Body of pancreas (tissue), 4 donors: ENCODE measurements around the gene KDM2B.

Experiments
- CTCF ChIP-seq, 7 experiments: fragments of 450-650 bp in 4 of 7; fragments of 200-600 bp in 3 of 7; sonication (generic) in 3 of 7; IDR thresholded peaks; one replicate each; pipeline ENCODE4 v1.5.1; 2016 to 2019; ENCODE audit warnings: antibody characterized with exemption in 7 of 7
- POLR2A ChIP-seq, 3 donors: fragments of 450-650 bp; IDR thresholded peaks; one replicate each; pipeline ENCODE4 v1.6.1; 2016; ENCODE audit warnings: antibody characterized with exemption in 3 of 3, mild to moderate bottlenecking in 2 of 3

GRCh38 chr12:121618659-121619233, 37.9 kb upstream of the KDM2B start:
- TF ChIP-seq POLR2A (IDR thresholded peaks at IDR 0.05) (no peak), CTCF (IDR thresholded peaks at IDR 0.05) (no peak)
